DND-41 (cell line): ENCODE data around the gene GGT1.

ENCODE experiments used
- EZH2 ChIP-seq: IDR thresholded peaks from 3 replicates; pipeline ENCODE4 v1.6.1; 2012; ENCODE audit warnings: borderline replicate concordance, low read depth, mild to moderate bottlenecking, moderate library complexity, low read length, inconsistent platforms; ENCODE audit not compliant: severe bottlenecking
- TF ChIP-seq, protein P1 (sequence below): IDR thresholded peaks from 2 replicates; pipeline ENCODE4 v1.5.1; 2012; ENCODE audit warnings: borderline replicate concordance, low read length, moderate library complexity, mild to moderate bottlenecking; ENCODE audit not compliant: poor library complexity, severe bottlenecking; ENCODE audit errors: extremely low read depth

- TF ChIP-seq, protein P1, sequence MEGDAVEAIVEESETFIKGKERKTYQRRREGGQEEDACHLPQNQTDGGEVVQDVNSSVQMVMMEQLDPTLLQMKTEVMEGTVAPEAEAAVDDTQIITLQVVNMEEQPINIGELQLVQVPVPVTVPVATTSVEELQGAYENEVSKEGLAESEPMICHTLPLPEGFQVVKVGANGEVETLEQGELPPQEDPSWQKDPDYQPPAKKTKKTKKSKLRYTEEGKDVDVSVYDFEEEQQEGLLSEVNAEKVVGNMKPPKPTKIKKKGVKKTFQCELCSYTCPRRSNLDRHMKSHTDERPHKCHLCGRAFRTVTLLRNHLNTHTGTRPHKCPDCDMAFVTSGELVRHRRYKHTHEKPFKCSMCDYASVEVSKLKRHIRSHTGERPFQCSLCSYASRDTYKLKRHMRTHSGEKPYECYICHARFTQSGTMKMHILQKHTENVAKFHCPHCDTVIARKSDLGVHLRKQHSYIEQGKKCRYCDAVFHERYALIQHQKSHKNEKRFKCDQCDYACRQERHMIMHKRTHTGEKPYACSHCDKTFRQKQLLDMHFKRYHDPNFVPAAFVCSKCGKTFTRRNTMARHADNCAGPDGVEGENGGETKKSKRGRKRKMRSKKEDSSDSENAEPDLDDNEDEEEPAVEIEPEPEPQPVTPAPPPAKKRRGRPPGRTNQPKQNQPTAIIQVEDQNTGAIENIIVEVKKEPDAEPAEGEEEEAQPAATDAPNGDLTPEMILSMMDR = no peak
- TF ChIP-seq EZH2 = no peak
These were observed 39.7 kb upstream of the GGT1 start for GRCh38 chr22:24563246-24563645.
